Embryonic facial prominence (tissue), 1 donor: ENCODE results near the gene DPRX.

Experiments used
- DNase-seq: peaks from one replicate; pipeline ENCODE4 v3.0.0-alpha.2; 2016; ENCODE audit errors: extremely low spot score

DPRX gene, protein sequence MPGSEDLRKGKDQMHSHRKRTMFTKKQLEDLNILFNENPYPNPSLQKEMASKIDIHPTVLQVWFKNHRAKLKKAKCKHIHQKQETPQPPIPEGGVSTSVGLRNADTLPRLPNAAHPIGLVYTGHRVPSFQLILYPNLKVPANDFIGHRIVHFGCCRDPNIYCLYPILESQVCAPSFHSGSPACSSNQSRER

DNA sequence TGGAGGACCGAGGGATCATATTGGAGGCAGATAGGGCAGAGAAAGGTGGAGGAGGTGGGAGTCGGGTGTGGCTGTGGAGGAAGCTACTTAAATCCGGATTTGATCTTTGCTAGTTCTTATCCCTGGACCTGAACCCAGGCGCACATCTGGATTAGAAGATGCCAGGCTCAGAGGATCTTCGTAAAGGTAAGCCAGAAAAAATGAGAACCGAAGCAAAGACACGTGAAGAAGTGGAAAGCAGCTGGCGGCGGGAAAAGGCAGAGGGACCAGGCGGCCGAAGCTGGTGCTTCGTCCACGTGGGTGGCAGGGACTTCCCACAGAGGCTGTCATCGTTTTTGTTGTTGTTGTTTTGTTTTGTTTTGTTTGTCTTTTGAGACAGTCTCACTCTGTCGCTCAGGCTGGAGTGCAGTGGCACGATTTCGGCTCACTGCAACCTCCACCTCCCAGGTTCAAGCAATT is at the start of gene DPRX:
Gene DPRX, plus strand, starts transcription at position 51 of the 459 bp plus-strand sequence. Its CDS starts 108 bp downstream, at position 159.
- DNase-seq: no peak

DNA sequence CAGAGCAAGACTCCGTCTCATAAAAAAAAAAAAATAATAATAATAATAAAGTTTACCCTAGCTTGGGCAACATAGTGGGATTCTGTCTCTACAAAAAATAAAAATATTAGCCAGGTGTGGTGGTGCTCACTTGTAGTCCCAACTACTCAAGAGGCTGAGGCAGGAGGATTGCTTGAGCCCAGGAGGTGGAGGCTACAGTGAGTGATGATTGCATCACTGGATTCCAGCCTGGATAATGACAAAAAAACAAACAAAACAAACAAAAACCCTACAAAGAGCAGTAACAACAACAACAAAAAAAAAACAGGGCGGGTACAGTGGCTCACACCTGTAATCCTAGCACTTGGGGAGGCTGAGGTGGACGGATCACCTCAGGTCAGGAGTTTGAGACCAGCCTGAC is 48.6 kb upstream of the DPRX start:
- DNase-seq: no peak

- DNase-seq: no peak
Measured at GRCh38 chr19:53586277-53586691, 45.5 kb upstream of the DPRX start.

DNA sequence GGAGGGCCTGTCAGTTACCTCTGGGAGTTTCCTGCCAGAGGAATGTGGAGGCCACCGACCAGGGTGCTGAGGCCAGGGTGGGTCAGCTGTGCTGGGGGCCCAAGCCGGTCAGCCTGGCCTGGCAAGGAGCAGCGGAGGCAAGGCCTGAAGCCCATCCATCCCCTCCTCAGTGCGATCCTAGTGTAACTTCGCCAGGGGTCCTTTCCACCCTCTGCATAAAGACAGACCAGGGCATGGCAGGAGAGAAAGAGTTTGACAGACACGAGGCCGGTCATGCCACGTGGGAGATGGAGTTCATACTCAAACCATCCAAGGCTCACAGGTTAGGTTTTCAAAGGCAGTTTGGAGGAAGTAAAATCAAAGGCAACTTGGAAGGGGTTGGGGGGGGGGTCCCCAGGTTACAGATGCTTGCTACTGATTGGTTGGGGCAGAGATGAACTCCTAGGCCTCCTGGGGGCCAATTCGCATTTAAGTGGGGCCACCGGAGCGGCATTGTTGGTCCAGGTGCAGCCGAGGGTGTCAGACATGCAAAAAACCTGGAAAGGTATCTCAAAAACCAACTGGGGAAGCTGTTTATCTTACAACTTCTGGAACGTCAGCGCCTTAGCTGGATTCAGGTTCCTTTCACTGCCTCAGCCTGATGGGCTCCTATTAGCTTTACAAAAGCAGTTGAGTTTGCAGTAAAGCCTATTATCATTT is 36.8 kb upstream of the DPRX start:
- no peak for DNase-seq

GRCh38 chr19:53595510-53595867 is 36.3 kb upstream of the DPRX start:
- no peak for DNase-seq

DNA sequence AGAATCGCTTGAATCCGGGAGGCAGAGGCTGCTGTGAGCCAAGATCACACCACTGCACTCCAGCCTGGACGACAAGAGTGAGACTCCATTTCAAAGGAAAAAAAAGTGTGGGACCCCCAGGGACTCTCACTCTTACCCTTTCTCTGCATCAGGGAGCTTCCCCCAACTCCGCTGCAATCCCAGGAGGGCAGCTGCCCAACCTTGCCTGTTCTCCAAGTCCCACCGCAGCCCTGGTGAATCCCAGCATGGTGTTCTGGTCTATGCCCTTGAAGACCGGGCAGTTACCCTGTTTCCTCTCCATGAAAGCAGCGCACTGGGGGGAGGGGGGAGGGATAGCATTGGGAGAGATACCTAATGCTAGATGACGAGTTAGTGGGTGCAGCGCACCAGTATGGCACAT is 35.7 kb upstream of the DPRX start:
- DNase-seq: no peak

GRCh38 chr19:53597023-53597422 is 34.8 kb upstream of the DPRX start:
- no peak for DNase-seq

DNA sequence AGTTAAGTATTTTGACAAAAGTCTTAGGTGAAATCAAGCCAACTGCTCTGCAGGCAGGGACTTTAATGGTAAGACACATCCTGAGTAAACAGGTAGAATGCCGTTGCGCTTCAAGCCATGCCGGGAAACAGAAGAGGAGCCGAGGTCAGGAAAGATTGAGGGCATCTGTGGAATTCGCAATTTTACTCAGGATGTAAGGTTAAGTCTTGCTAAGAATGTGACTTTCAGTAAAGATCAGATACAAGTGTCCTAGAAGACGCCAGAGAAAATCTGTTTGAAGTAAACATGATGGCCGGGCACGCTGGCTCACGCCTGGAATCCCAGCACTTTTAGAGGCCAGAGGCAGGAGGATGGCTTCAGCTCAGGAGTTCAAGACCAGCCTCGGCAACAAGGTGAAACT is 33.4 kb upstream of the DPRX start:
- no peak for DNase-seq

DNA sequence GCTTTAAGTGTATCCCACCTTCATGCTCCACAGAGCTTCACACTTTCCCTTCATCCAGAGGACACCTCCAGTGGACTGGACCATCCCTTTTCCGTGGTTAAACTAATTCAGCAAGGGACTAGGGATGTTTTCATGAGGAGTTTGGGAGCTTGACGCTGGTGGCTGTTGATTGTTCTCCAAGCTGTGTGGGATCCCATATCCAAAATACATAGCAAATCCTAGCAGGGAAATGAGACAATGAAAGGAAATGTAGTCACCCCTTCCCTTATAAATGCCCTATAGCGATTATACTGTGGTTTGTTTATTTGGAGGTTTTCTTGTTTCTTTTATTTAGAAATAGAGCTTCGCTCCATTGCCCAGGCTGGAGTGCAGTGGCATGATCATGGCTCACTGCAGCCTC is 31.6 kb upstream of the DPRX start:
- no peak for DNase-seq

DNA sequence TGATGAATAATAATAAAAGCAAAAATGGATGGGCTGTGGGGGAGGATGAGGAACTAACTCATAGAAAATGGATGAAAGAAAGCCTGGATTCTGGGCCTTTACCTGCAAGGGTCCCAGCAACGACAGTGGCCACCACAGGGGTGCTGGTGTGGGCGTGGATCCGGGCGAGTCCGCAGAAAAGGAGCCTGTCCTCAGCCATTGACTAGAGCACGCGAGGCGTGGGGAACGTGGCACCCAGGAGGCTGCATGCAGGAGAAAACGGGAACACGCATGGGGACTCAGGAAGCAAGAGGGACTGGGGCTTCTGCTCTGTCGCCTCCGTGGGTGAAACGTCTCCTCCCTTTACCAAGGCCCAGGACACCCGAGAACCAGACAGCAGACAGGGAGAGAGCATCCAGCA is 25.8 kb upstream of the DPRX start:
- no peak for DNase-seq

DNA sequence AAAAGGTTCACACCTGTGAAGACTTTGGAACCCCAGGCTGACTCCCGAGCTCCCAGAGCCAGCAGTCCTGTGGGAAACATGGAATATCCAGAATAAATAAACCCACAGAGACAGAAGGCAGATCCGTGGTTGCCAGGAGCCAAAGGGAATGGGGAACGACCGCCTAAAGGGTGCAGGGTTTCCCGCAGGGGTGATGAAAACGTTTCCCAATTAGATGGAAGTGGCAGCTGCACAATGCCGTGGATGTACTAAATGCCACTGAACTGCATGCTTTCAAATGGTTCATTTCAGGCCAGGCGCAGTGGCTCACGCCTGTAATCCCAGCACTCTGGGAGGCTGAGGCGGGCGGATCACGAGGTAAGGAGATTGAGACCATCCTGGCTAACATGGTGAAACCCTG is 23.4 kb upstream of the DPRX start:
- DNase-seq: no peak

GRCh38 chr19:53612762-53613526 is 18.9 kb upstream of the DPRX start:
- DNase-seq: no peak

DNA sequence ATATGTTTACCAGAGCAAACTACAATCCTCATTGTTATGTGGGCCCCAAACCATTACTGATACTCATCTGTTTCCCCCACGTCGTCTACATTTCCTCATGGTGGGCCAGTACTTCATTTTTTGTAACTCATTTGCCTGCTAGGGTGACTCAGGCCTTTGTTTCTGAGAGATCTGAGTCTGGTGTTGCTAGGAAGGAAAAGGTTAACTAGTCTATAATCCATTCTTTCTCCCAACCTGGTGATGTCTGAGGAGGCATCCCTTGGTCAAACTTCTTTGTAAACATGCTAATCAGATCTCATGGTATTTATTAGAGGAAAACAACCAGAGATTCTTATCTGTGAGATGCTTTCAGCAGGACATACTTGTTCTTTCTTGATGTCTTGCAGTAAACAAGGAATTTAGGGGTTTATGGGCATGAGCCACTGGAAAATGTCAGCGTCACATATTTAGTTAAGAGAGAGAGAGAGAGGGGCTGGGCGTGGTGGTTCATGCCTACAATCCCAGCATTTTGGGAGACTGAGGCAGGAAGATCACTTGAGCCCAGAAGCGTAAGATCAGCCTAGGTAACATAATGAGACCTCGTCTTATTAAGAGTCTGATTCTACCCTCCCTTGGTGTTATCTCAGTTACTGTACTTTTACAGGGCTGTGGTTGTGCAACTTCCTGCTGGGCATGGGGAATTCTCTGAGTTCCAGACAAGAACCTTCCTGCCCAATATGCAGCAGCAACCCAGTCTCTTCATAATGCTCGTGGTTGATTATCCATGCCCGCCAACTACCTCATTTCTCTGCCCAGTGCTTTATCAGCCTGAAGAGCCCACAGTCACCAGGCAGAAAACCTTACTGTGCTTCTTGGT is 9.7 kb upstream of the DPRX start:
- DNase-seq: no peak

DNA sequence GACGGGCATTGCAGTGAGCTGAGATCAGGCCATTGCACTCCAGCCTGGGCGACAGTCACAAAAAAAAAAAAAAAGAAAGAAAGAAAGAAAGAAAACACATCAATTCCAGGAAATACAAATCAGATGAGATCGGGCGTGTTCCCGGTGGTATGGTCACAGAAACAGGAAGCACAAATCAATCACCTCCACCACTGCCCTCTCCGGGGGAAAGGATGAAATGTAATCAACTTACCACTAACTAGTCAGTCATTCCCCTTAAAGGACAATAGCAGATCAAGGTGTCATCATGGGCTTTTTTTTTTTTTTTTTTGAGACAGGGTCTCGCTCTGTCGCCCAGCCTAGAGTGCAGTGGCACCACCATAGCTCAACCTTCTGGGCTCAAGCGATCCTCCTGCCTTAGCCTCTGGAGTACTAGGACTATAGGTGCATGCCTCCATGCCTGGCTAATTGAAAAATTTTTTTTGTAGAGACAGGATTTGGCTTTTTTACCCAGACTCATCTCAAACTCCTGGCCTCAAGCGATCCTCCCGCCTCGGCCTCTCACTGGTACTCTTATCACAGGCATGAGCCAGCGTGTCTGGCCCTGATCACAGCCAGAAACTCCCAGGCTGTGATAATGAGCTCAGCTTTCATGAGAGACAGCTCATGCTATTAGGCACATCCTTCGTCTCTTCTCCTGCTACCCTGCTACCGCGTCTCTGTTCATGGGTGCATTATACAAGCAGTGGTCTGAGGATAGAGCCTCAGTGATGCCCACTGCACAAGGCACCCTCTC is 6.8 kb upstream of the DPRX start:
- DNase-seq: no peak

GRCh38 chr19:53626486-53626885 is 5.3 kb upstream of the DPRX start:
- DNase-seq: no peak

- DNase-seq: no peak
Measured at GRCh38 chr19:53626976-53627375, 4.8 kb upstream of the DPRX start.

DNA sequence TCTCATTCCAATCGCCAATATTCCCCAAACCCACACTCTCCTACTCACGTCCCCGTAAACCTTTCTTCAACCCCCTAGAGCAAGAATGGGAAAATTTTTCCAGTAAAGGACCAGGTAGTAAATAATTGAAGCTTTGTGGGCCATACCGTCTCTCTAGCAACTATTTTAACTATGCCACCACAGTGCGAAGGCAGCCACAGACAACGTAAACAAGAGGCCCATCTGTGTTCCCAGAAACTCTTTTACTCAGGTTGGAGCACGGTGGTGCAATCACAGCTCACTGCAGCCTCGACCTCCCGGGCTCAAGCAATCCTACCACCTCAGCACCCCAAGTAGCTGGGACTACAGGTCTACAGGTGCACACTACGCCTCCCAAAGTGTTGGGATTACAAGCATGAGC is 3.0 kb downstream of the DPRX start:
- DNase-seq: no peak

DNA sequence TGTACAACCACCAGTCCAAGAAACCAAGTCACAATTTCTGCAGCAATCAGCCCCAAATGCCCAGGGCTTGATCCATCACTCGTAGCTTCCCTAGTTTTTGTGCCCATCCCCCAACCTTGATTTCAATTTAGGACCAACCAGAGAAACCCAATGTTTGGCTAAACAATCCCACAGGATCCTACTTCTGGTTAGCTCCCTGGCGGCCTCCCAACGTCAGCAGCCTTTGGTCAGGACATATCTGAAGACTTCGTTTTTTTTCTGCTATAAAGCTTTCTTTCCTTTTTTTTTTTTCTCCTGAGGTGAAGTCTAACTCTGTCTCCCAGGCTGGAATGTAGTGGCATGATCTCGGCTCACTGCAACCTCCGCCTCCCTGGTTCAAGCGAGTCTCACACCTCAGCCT is 7.7 kb downstream of the DPRX start:
- DNase-seq: no peak

GRCh38 chr19:53642381-53643099 is 10.7 kb downstream of the DPRX start:
- no peak for DNase-seq

DNA sequence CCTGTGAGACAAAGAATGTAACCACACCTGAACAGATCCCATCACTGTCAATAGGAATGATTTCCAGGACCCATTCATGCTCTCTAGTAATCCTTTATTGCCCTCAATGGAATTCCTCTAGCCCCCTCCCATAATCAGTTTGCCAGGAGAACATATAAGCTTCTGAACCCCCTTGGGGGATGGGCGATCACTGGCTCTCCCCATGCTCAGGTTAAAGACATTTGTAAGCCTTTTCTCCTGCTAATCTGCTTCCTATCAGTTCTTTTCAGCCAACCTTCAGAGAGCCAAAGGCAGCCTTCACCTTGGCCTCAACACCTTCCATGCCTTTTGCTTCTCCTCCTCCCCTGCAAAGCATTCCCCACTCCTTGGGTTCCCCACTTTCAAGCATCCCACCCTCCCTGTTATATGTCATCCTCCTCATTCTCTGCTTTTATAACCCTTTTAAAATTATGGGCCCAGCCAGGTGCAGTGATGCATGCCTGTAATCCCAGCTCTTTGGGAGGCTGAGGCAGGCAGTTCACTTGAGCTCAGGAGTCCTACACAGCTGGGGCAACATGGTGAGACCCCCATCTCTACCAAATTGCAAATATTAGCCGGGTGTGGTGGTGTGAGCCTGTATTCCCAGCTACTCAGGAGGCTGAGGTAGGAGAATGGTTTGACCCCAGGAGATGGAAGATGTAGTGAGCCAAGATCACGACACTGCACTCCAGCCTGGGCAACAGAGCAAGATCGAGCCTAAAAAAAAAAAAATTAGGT is 12.4 kb downstream of the DPRX start:
- DNase-seq: no peak
